ENCODE measurements around the gene EHD4.

EHD4 gene

DNA sequence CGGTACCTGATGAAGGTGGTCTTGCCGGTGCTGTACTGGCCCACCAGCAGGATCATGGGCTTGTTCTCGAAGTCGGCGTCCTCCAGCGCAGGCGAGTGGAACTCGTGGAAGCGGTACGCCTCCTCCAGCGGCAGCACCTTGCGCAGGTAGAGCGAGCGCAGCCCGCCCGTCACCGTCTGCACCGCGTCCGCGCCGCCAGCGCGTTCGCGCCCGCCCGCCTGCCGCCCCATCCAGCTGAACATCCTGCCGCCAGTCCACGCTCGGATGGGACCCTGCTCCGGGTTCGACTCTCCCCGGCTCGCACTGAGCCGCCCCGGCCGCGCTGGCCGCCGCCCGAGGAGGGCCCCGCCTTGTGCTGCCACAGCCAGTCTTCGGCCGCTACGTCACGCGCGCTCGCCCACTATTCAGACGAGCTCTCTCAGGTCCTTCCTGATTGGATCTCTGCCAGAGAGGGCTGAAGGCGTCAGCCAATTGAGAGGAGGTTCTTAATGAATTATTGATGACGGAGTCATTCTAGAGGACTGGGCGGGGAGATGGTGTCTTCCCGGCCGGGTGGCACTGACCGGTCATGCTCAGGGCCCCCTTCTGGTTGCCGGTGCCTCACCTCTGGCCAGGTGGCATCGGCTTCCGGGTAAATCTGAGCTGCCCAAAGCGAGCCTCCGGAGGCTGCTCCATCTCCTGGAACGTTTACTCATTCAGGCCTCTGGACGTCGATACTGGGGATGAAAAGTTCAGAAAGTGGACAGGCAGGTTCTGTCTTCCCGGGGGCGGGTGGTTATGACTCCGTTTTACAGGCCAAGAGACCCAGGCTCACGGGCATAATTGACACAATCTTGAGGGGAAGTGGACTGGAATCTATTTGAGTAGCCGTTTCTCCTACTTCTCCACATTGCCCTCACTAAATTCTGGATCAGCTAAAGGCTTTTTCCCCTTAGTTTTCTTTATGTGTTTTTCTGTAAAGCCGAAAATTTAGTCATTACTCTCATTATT, at the start of gene EHD4:
EHD4 (minus strand) TSS at position 305 of the 990 bp plus-strand sequence; CDS start at position 242, 63 bp downstream.
- DNase-seq = peak; percentile 96

- DNase-seq = no peak
These were observed 49.2 kb upstream of the EHD4 start for GRCh38 chr15:42021593-42021992.

GRCh38 chr15:42020713-42021273, 48.4 kb upstream of the EHD4 start, which contains the start of gene PLA2G4E:
PLA2G4E (minus strand) TSS chr15:42021042; CDS start chr15:42021030, 12 bp downstream.
- no peak for DNase-seq

DNA sequence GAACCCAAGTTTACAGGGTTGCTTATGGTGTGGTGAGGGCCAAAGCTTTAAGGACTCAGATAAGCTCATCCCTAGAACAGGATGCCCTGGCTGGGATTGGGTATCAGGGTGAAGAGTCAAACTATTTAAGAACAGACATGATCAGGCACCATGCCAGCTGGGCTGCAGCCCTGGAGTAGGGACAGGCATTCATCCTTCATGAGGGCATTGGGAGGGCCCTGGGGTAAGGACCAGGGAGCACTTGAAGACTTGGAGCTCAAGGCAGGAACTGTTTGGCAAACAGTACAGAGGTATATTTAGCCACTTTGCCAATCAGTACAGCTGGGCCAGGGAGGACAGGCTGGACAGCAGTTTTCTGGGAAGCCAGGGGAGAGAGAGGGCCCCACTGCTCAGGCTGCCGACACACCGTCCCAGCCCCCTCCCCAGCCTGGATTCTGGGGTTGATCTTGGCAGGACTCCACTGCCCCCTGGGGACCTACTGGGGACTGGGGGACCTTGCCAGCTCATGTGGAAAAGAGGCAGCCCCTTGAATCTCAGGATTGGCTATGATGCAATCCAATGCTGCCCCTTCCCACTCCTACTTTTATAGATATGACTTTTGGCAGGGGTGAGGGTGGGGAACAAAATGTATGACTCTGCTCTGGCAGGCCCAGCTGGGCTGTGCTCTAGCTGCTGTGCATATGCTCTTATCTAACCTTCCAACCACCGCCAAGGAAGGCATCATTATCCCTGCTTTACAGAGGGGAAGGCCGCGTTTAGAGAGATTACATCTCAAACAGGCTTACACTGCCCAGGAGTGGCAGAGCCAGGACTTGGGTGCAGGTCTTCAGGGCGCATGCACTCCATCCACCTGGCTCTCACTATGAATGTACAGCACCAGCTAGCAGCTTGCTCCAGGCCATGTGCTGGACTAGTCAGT, 46.2 kb upstream of the EHD4 start:
- no peak for DNase-seq

DNA sequence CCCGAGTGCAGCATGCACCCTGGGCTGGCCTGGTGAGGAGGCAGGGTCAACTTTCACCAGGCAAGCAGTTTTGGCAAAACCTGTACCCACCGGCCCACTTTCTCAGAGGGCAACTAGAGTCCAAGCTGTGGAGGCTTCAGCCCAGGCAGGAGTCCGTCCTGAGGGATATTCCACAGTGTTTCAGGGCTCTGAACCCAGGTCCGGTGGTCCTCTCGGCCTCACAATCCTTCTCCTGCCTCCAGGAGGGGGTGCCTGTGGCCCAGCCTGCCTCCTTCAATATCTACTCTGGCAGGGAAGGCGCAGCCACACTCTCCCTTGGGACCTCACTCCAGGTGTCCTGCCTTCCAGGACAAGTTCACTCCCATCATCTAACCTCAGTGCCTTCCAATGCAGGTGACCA, 44.6 kb upstream of the EHD4 start:
- DNase-seq = no peak

- no peak for DNase-seq
These were observed 42.0 kb upstream of the EHD4 start for GRCh38 chr15:42014406-42014805.

- no peak for DNase-seq
These were observed 40.6 kb upstream of the EHD4 start for GRCh38 chr15:42012928-42013482.

- no peak for DNase-seq
These were observed 39.9 kb upstream of the EHD4 start for GRCh38 chr15:42012241-42012640.

DNA sequence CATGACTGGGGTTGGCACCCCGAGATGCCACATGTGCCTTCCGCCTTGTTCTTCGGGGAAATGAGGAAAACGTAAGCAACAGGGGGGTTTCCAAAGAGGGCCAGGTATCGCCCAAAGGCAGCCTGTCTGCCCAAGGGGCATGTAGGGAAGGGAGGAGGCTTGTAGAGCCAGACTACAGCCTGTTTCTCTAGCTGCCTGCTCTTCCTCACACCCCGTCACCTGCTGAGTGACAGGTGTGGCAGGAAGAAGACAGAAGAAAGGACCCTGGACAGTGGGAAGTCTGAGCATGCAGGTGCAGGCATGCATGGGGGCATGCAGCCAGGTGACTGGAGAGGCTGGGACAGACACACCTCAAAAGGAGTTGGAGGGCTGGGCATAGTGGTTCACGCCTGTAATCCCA, 38.7 kb upstream of the EHD4 start:
- no peak for DNase-seq

DNA sequence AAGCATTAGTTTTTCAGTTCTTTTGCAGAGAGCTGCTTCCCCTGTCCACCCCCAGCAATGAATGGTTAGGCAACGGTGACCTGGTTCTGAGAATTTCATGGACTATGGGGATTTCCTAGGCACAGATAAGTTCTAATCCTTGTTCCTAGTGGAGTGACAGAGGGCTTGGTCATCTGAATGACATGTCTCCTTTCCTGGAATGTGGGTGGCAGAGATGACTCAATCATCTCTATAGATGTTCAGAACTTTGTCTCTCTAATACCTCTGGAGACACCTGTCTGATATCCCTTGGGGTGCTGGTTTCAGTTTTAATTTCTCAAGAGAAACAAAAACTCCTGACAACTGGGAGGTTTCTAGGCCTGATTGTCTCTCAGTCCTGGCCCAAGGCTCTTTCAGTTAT, 38.1 kb upstream of the EHD4 start:
- no peak for DNase-seq

- no peak for DNase-seq
These were observed 37.1 kb upstream of the EHD4 start for GRCh38 chr15:42009474-42009873.

DNA sequence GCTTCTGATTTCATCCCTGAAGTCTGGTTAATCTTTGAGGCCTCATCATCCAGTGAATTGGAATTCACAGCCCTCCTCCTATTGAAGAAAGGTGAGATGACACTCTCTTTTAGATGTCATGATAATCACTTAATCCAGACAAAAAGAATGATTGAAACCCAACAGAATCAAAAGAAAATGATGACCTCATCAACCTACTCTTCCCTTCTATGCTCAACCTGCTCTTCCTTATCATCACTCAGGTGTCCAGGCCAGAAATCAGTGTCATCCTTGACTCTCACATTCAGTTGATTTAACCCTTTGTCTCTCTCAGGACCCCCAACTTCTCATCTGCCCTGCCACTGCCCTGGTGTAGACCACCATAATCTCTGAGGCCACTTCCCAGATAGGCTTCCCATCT, 36.7 kb upstream of the EHD4 start:
- no peak for DNase-seq

GRCh38 chr15:42007386-42007785, 35.0 kb upstream of the EHD4 start:
- no peak for DNase-seq

- no peak for DNase-seq
These were observed 30.0 kb upstream of the EHD4 start for GRCh38 chr15:42002333-42002732.

GRCh38 chr15:42001236-42001635, 28.9 kb upstream of the EHD4 start:
- no peak for DNase-seq

- no peak for DNase-seq
These were observed 27.2 kb upstream of the EHD4 start for GRCh38 chr15:41999290-42000285.

DNA sequence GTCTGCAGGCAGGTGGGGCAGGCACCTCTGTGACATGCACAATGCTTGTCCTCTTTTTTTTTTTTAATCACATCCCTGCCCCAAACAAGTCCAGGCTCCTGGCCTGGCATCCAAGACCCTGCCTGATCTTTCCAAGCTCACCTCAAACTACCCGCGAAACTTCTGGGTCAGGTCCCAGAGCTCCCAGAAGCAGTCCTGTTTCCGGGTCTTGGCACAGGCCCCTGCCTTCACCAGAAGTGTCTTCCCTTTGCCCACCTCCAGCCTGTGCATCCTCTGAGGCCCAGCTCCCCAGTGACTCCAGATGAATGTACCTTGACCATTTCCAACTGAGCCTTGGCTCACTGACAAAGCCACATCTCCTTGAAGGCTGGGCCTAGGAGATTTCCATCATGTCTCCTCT, 25.5 kb upstream of the EHD4 start:
- no peak for DNase-seq

GRCh38 chr15:41996921-41997592, 24.7 kb upstream of the EHD4 start:
- DNase-seq = no peak

- no peak for DNase-seq
These were observed 24.0 kb upstream of the EHD4 start for GRCh38 chr15:41996376-41996775.

DNA sequence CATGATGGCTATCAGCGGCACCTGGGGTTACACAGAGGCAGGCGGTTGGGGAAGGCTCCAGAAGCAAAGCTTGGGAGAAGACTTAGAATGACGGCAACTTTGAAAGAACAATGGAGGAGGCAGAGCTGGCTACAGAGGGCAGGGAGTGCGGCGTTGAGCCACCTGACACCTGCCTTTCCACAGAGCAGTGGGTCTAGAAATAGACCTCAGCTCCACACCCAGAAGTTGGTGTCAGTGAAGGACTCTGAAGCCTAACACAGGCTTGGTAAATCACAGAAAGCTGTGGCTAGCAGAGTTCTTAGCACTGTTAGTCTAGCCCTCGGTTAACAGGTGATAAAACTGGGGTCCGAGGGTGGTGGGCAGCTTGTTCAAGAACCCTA, 23.1 kb upstream of the EHD4 start:
- no peak for DNase-seq
